NOMO-1 treated with DMSO at 0.1 percent for 48 hours (cell line): Measurements from ENCODE around the gene MAP4K1.
"Not testable (repeated sequence)": the region's sequence is repeated elsewhere in the genome, so short reads cannot be mapped to it uniquely, and the experiment has no call there.

Experiments
- DNase-seq: peaks from one replicate; lab custom pipeline; 2025; ENCODE audit not compliant: unreplicated experiment; lab: John Stamatoyannopoulos, UW

MAP4K1 gene

GRCh38 chr19:38579304-38579703 lies 38.4 kb downstream of the MAP4K1 start:
- not testable (repeated sequence) for DNase-seq

DNA sequence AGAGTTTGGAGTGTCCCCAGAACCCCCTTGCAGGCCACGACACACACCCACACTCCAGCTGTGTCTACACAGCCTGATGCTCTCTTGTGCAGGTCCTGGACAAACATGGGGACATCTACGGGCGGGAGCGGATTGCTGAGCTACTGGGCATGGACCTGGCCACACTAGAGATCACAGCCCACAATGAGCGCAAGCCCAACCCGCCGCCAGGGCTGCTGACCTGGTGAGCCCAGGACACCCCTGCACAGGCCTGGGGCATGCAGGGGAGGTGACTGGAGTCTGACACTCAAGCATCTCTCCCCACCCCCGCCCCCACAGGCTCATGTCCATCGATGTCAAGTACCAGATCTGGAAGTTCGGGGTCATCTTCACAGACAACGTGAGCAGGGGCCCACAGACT lies 39.9 kb downstream of the MAP4K1 start:
- DNase-seq, result no peak

DNA sequence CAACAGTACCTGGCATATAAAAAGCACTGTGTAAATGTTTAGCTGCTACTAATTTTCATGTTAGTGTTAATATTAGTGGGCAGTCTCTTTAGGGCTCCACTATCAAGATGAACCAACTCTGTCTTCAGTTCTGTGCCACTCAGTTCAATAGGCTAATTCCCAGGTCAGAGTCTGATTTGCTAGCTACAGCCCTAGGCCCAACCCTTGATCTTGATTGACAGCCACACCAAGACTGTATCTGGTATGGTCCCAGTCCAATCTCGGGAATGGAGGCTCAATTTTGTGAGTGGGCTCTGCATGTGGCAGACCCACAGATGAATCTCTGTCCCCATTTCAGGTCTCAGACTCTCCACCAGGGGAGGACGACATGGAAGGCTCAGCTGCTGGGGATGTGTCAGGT lies 46.1 kb downstream of the MAP4K1 start:
- DNase-seq, result no peak

GRCh38 chr19:38569368-38569983 lies 48.3 kb downstream of the MAP4K1 start:
- DNase-seq, result no peak

DNA sequence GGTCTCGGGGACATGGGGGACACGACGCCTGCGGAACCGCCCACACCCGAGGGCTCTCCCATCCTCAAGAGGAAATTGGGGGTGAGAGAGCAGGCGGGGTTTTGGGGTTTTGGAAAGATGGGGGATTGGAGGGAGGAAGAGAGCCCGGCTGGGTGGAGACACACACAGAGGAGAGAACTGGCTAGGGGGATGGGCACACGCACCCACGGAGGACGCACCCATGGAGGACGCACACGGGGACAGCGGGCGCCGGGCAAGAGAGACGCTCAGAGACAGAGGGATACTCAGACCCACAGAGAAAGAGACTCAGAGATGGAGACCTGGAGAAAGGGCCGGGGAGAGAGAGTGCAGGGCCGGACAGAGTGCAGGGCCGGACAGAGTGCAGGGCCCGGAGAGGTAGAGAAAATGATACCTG lies 52.1 kb downstream of the MAP4K1 start:
- no peak for DNase-seq

DNA sequence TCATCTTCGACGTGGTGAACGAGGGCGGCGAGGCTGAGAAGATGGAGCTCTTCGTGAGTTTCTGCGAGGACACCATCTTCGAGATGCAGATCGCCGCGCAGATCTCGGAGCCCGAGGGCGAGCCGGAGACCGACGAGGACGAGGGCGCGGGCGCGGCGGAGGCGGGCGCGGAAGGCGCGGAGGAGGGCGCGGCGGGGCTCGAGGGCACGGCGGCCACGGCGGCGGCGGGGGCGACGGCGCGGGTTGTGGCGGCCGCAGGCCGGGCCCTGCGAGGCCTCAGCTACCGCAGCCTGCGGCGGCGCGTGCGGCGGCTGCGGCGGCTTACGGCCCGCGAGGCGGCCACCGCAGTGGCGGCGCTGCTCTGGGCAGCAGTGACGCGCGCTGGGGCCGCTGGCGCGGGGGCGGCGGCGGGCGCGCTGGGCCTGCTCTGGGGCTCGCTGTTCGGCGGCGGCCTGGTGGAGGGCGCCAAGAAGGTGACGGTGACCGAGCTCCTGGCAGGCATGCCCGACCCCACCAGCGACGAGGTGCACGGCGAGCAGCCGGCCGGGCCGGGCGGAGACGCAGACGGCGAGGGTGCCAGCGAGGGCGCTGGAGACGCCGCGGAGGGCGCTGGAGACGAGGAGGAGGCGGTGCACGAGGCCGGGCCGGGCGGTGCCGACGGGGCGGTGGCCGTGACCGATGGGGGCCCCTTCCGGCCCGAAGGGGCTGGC lies 52.6 kb downstream of the MAP4K1 start:
- DNase-seq, result peak; percentile 50

- DNase-seq, result no peak
These were observed 54.3 kb downstream of the MAP4K1 start for GRCh38 chr19:38563475-38563874.

DNA sequence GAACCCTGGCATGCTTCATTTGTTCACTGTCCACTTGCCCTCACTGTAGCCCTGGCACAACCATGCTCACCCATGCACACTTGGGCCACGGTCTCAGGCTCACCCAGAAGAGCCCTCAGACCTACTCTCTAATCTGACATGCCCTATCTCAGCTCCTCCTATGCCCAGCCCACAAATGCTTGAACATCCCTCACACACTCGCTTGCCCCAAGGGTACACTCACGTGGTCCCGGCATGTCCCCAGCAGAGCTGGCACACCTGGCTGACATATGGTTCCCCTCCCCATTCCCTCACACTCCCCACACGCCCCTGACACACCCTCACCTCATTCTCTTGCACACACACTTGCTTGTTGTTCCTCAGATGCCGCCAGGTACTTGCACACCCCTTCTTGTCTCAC lies 55.7 kb downstream of the MAP4K1 start:
- DNase-seq, result no peak

- DNase-seq, result no peak
These were observed 56.1 kb downstream of the MAP4K1 start for GRCh38 chr19:38561658-38562057.

- DNase-seq, result no peak
These were observed 56.6 kb downstream of the MAP4K1 start for GRCh38 chr19:38561053-38561606.

DNA sequence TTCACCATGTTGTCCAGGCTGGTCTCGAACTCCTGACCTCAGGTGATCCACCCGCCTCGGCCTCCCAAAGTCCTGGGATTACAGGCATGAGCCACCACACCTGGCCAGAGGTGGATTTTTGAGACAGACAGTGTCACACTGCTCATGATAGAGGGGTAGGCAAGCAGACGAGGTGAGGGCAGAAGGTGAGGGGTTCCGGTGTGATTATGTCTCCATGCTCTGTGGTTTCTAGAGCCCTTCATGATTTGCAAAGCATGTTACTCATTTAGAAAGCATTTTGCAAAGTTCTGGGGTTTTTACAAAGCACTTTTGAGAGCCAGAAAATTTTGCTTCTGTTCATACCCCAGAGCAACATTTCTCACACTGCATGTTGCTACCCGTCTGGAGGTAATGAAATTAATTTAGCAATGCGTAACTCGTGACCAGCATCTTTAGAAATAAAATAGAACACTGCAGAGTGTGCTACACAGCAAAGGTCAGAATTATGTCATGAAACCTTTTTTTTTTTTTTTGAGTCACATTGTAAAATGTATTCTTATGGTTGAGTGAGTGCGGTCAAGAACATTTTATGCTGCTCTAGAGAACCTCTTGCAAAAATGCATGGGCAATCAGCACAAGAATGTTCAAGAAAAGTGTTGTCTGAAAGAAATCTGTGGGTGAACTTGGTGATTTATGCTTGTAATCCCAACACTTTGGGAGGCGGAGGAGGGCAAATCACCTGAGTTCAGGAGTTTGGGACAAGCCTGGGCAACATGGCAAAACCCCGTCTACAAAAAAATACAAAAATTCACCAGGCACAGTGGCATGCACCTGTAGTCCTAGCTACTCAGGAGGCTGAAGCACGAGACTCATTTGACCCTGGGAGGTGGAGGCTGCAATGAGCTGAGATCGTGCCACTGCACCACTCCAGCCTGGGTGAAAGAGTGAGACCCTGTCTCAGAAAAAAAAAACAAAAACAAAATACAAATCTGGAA lies 58.0 kb downstream of the MAP4K1 start:
- no peak for DNase-seq

DNA sequence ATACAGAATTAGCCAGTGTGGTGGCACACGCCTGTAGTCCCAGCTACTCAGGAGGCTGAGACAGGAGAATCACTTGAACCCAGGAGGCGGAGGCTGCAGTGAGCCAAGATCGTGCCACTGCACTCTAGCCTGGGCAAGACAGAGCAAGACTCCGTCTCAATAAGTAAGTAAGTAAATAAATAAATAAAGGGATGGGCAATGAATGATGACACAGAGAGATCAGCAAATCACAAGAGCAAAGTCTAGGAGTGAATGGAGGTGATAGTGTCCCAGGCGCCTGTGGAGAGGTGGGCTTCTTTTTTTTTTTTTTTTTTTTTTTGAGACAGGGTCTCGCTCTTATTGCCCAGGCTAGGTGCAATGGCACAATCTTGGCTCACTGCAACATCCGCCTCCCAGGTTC lies 58.8 kb downstream of the MAP4K1 start:
- DNase-seq, result not testable (repeated sequence)

DNA sequence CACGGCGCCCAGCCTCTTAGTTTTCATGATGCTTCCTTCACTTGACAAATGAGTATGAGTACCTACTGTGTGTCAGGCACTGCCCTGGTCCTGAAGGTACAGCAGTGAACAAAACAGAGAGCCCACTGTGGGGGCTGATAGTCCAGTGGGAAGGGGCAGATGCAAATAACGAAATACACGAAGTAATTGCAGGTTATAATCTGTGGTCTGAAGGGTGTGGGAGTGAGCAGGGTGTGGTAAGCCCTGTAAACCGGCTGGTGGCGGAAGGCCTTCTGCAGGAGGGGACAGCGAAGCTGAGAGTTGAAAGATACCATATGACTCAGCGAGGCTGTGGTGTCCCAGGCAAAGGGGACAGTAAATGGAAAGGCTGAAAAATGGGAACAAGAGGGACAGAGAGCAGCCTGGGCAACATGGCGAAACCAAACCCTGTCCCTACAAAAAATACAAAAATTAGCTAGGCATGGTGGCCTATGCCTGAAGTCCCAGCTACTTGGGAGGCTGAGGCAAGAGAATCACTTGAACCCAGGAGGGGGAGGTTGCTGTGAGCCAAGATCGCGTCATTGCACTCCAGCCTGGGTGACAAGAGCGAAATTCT lies 60.5 kb downstream of the MAP4K1 start:
- peak; percentile 94 for DNase-seq

- DNase-seq, result peak; percentile 43
These were observed 61.1 kb downstream of the MAP4K1 start for GRCh38 chr19:38556521-38557174.

- DNase-seq, result peak; percentile 23
These were observed 62.6 kb downstream of the MAP4K1 start for GRCh38 chr19:38555200-38555599.

GRCh38 chr19:38554676-38555141 lies 63.0 kb downstream of the MAP4K1 start:
- peak; percentile 9 for DNase-seq

- not testable (repeated sequence) for DNase-seq
These were observed 64.5 kb downstream of the MAP4K1 start for GRCh38 chr19:38553239-38553638.

DNA sequence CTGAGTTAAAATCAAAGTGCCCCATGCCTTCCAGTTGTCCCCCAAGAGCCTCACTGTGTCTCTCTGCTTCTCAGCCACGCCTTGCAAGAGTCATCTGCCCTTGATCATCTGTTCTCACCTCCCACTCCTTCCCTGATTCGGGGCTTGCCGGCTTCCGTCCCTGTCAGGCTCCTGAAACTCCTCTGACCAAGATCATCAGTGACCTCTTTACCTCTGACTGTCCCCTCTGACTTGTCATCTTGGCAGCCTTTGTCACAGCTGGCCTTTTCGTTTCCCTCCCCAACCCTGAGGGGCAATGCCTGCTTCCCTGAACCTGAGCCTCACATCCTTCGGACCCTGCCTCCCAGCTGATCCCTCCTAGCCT lies 66.3 kb downstream of the MAP4K1 start:
- no peak for DNase-seq

DNA sequence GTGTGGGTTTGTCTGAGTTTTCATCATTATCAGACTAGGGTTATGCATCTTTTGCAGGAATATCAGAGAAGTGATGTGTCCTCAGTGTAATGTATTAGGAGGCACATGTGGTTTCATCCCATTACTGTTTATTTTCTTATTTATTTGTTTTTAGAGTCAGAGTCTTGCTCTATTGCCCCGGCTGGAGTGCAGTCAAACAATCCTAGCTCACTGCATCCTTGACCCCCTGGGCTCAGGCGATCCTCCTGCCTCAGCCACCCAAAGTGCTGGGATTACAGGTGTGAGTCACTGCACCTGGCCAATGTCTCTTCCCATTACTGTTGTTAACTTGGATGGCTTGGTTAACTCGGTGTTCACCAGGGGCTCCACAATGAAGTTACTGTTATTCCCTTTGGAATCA lies 67.4 kb downstream of the MAP4K1 start:
- DNase-seq, result no peak

- no peak for DNase-seq
These were observed 67.8 kb downstream of the MAP4K1 start for GRCh38 chr19:38549942-38550341.
